Gastroesophageal sphincter (tissue), 3 donors: Measurements from ENCODE around the gene ABR.

ENCODE experiments used
- POLR2A ChIP-seq, 2 donors: fragments of 450-650 bp; IDR thresholded peaks; one replicate each; pipeline ENCODE4 v1.6.1; 2017; ENCODE audit warnings: antibody characterized with exemption in 2 of 2, mild to moderate bottlenecking in 2 of 2, moderate library complexity in 1 of 2
- TF ChIP-seq, protein P1 (sequence below), 4 experiments: fragments of 200-600 bp in 2 of 4; fragments of 450-650 bp in 2 of 4; sonication (generic) in 1 of 4; IDR thresholded peaks; one replicate each; pipeline ENCODE4 v1.5.1; 2017 to 2019; ENCODE audit warnings: antibody characterized with exemption in 4 of 4, mild to moderate bottlenecking in 2 of 4, moderate library complexity in 2 of 4

DNA sequence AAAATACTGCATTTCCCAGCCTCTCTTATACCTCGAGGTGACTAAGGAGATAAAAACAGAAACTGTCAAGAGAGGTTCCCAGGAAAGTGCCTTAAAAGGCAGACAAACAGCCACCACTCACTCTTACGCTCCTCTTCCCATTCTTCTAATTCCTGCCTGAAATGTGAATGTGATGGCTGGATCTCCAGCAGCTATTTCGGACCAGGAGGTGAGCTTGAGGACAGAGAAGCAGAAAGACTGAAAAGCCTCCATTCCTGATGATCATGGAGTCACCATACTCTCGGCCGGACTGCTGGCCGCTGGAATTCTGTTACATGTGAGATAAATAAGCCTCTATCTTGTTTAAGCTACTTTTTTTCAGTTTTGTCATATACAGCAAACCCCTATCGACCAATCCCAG is 41.4 kb upstream of the ABR start:
- TF ChIP-seq, protein P1, sequence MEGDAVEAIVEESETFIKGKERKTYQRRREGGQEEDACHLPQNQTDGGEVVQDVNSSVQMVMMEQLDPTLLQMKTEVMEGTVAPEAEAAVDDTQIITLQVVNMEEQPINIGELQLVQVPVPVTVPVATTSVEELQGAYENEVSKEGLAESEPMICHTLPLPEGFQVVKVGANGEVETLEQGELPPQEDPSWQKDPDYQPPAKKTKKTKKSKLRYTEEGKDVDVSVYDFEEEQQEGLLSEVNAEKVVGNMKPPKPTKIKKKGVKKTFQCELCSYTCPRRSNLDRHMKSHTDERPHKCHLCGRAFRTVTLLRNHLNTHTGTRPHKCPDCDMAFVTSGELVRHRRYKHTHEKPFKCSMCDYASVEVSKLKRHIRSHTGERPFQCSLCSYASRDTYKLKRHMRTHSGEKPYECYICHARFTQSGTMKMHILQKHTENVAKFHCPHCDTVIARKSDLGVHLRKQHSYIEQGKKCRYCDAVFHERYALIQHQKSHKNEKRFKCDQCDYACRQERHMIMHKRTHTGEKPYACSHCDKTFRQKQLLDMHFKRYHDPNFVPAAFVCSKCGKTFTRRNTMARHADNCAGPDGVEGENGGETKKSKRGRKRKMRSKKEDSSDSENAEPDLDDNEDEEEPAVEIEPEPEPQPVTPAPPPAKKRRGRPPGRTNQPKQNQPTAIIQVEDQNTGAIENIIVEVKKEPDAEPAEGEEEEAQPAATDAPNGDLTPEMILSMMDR (IDR thresholded peaks at IDR 0.05) = no peak
- TF ChIP-seq POLR2A (IDR thresholded peaks at IDR 0.05) = no peak
